Uterus (tissue), 4 donors: ENCODE results near the gene CCDC69. TPM values are rescaled to one million over a fixed set of nuclear protein-coding genes. Genes with fewer than 3 reads are reported as not detected.
"Not testable (repeated sequence)": the region's sequence is repeated elsewhere in the genome, so short reads cannot be mapped to it uniquely, and the experiment has no call there.

Experiments
- DNase-seq, 2 donors: peaks; one replicate each; pipeline ENCODE4 v3.0.0-alpha.2; 2019 to 2020
- H3K27ac ChIP-seq, 2 donors: fragments of 200-600 bp; sonication (generic); 1 replicate in 1 of 2; 2 replicates in 1 of 2; pipeline ENCODE4 v1.5.1; 2016 to 2018
- H3K27me3 ChIP-seq, 2 donors: fragments of 200-600 bp; sonication (generic); one replicate each; pipeline ENCODE4 v1.5.1; 2018 to 2019; ENCODE audit warnings: control low read depth in 1 of 2
- H3K36me3 ChIP-seq, 2 donors: fragments of 200-600 bp; sonication (generic); one replicate each; pipeline ENCODE4 v1.5.1; 2019; ENCODE audit warnings: control low read depth in 1 of 2
- H3K4me1 ChIP-seq, 2 donors: fragments of 200-600 bp; sonication (generic); one replicate each; pipeline ENCODE4 v1.5.1; 2018 to 2019; ENCODE audit warnings: control low read depth in 1 of 2
- H3K4me3 ChIP-seq, 2 donors: fragments of 200-600 bp; sonication (generic); 1 replicate in 1 of 2; 2 replicates in 1 of 2; pipeline ENCODE4 v1.5.1; 2018 to 2019; ENCODE audit warnings: mild to moderate bottlenecking in 1 of 2
- H3K9me3 ChIP-seq, 2 donors: fragments of 200-600 bp; sonication (generic); one replicate each; pipeline ENCODE4 v1.5.1; 2019; ENCODE audit warnings: control low read depth in 1 of 2
- CTCF ChIP-seq, 4 experiments: fragments of 200-600 bp in 2 of 4; fragments of 450-650 bp in 2 of 4; sonication (generic) in 2 of 4; IDR thresholded peaks; one replicate each; pipeline ENCODE4 v1.5.1; 2016 to 2019; ENCODE audit warnings: antibody characterized with exemption in 4 of 4, mild to moderate bottlenecking in 2 of 4, moderate library complexity in 1 of 4
- POLR2A ChIP-seq, 2 donors: fragments of 450-650 bp; IDR thresholded peaks; one replicate each; pipeline ENCODE4 v1.6.1; 2016; ENCODE audit warnings: antibody characterized with exemption in 2 of 2, mild to moderate bottlenecking in 1 of 2, moderate library complexity in 1 of 2
- intact Hi-C: fragments of 100-400 bp; cut with DNase I; formaldehyde crosslinking; loops from one replicate; pipeline ENCODE4 v1.15.1; 2023; ENCODE audit warnings: low total_unique reads
- total RNA-seq, 4 donors: library from RNA; depleted of rRNA in 3 of 4; stranded (reverse); fragments of >200 nt in 3 of 4; gene quantifications; one replicate each; pipeline versions ENCODE4 v1.1.0 to v1.2.4, GENCODE V29; 2014 to 2023
- donor health status: DM: yes; HTN: yes; CAD: no.

Gene CCDC69
- total RNA-seq, 4 donors from 2014 or later: 19.5 to 76.2 (median 40.6) TPM

- intact Hi-C loops: loop anchor here (10.0 kb wide), 1 partner anchor 112 kb away; no protein-coding TSS in a partner anchor
- no peak for DNase-seq
- no peaks in the 10 kb centered on the region for H3K9me3 ChIP-seq
- H3K4me1 ChIP-seq: peaks cover 0 to 11% of the 10 kb centered on the region in 2 donors
- no peaks in the 10 kb centered on the region for H3K27me3 ChIP-seq
- H3K36me3 ChIP-seq: no peaks in the 10 kb centered on the region
- no peak overlapping the region for H3K27ac ChIP-seq
- TF ChIP-seq CTCF (IDR thresholded peaks at IDR 0.05): no peak
- no peak for TF ChIP-seq POLR2A (IDR thresholded peaks at IDR 0.05)
- H3K4me3 ChIP-seq: no peak overlapping the region
Measured at GRCh38 chr5:151236888-151237287, 13.0 kb upstream of the CCDC69 start.

GRCh38 chr5:151235239-151235571, 11.3 kb upstream of the CCDC69 start:
- peaks cover 0 to 11% of the 10 kb centered on the region in 2 donors for H3K4me1 ChIP-seq

DNA sequence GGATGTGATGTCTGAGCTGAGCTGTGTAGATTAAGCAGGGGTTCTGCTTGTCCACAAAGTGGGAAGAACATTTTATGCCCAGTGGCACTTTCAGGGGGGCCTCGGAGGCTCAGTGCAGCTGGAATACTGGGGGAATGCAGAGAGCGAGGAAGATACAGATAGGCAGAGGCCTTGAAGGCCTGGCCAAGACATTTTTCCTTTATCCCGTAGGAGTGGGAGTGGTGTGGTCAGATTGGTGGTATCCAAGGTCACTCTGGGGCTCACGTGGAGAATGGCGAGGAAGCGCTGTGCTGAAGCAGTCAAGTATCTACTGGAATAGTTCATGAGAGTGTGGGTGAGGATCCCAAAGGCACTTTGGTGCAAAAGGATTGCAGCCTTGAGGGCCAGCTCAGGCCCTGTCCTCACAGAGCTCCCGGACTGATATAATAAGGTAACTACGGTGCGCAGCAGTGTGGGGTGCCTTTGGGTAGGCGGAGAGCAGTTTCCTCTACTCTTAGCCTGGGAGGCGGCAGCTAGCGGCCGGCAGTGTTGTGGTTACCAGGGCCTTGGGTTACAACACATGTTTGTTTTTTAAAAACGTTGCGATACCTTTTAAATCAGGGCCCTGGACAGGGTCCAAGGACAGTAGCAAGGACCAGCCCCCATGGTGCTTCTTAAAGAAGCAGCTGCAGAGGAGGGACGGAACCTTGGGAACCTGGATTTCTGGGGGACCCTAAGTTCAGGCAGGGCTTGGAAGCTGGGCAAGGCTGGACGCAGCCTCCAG, 10.8 kb upstream of the CCDC69 start:
- peak; percentile 82 to 91 for DNase-seq
- intact Hi-C loops: loop anchor here (10.0 kb wide), 1 partner anchor 110 kb away; no protein-coding TSS in a partner anchor
- H3K9me3 ChIP-seq: no peaks in the 10 kb centered on the region
- H3K4me1 ChIP-seq: peaks cover 0 to 11% of the 10 kb centered on the region in 2 donors
- H3K4me3 ChIP-seq: peak overlapping the region in 1 of 2 donors; percentile 6
- H3K27ac ChIP-seq: peak overlapping the region; percentile 79 to 82
- H3K36me3 ChIP-seq: no peaks in the 10 kb centered on the region
- TF ChIP-seq CTCF (IDR thresholded peaks at IDR 0.05) (peak in 1 of 4 experiments; percentile 5), POLR2A (IDR thresholded peaks at IDR 0.05) (peak in 1 of 2 donors; percentile 26)
- no peaks in the 10 kb centered on the region for H3K27me3 ChIP-seq

More at GRCh38 chr5:151235239-151235571, 11.3 kb upstream of the CCDC69 start:
- H3K27ac ChIP-seq: peak overlapping the region; percentile 79 to 82
- H3K9me3 ChIP-seq, DNase-seq, H3K27me3 ChIP-seq, H3K36me3 ChIP-seq, H3K4me3 ChIP-seq: not testable (repeated sequence)
- intact Hi-C loops: loop anchor here (10.0 kb wide), 1 partner anchor 110 kb away; no protein-coding TSS in a partner anchor

DNA sequence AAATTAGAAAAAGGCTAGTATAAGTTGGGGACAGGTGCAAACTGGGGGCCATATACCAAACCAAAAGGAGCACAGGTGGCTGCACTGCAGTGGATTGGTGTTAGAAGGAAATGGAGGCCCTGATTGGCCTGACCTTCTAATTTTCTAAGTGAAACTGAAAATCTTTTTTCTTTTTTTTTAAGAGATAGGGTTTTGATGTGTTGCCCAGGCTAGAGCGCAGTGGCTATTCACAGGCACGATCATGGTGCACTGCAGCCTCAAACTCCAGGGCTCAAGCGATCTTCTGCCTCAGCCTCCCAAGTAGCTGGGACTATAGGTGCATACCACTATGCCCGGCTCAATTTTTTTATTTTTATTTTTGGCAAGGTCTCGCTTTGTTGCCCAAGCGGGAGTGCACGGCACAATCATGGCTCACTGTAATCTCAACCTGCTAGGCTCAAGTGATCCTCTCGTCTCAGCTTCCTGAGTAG, 9.8 kb upstream of the CCDC69 start:
- Histone ChIP-seq H3K4me1 (peaks cover 0 to 11% of the 10 kb centered on the region in 2 donors), H3K4me3 (no peak overlapping the region), H3K27ac (peak overlapping the region in 1 of 2 donors; percentile 79), H3K9me3 (no peaks in the 10 kb centered on the region), H3K27me3 (no peaks in the 10 kb centered on the region), H3K36me3 (no peaks in the 10 kb centered on the region)
- intact Hi-C loops: loop anchor here (10.0 kb wide), 1 partner anchor 109 kb away; no protein-coding TSS in a partner anchor
- no peak for DNase-seq
- no peak for TF ChIP-seq POLR2A (IDR thresholded peaks at IDR 0.05)
- TF ChIP-seq CTCF (IDR thresholded peaks at IDR 0.05): no peak

DNA sequence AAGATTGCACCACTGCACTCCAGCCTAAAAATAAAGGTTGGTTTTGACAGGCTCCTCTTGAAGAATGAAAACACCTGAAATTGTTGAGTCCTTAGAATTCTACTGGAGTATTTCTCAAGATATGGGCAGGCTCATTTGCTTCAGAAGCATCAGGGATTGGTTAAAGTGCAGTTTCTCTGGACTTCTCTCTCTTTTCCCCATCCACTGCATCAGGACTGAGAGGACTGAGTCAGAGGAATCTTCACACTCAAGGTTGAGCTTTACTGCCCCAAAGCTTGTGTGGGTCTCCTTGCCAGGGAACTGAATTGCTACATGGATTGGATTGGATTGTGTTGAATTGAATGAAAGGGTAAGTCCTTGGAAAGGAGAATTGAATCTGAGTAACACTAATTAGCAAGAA, 7.5 kb upstream of the CCDC69 start:
- Histone ChIP-seq H3K36me3 (no peaks in the 10 kb centered on the region), H3K27ac (peak overlapping the region in 1 of 2 donors; percentile 46), H3K9me3 (no peaks in the 10 kb centered on the region), H3K27me3 (no peaks in the 10 kb centered on the region), H3K4me1 (peaks cover 0 to 5% of the 10 kb centered on the region in 2 donors), H3K4me3 (no peak overlapping the region)
- TF ChIP-seq POLR2A (IDR thresholded peaks at IDR 0.05) (no peak), CTCF (IDR thresholded peaks at IDR 0.05) (no peak)
- DNase-seq: no peak
- intact Hi-C loops: loop anchor here (10.0 kb wide), 1 partner anchor 107 kb away; no protein-coding TSS in a partner anchor
